Trophoblast cell (in vitro differentiated cells and primary cell): ENCODE results near the gene AUTS2.

Experiments used
- DNase-seq, 2 donors: peaks; one replicate each; pipeline ENCODE4 v3.0.0-alpha.2; 2016
- H2AFZ ChIP-seq: 2 replicates; pipeline ENCODE4 v1.6.1; 2013; ENCODE audit warnings: low read length, moderate library complexity, mild to moderate bottlenecking; ENCODE audit not compliant: insufficient read depth, poor library complexity
- H2AK5ac ChIP-seq: 2 replicates; pipeline ENCODE4 v1.6.1; 2013; ENCODE audit warnings: mild to moderate bottlenecking, low read length
- H2BK120ac ChIP-seq: 2 replicates; pipeline ENCODE4 v1.6.1; 2013; ENCODE audit warnings: low read length, mild to moderate bottlenecking, moderate library complexity; ENCODE audit not compliant: insufficient read depth, poor library complexity
- H2BK12ac ChIP-seq: 2 replicates; pipeline ENCODE4 v1.6.1; 2013; ENCODE audit warnings: mild to moderate bottlenecking, low read length, moderate library complexity
- H2BK5ac ChIP-seq: 2 replicates; pipeline ENCODE4 v1.6.1; 2013; ENCODE audit warnings: low read length, low read depth, moderate library complexity, mild to moderate bottlenecking; ENCODE audit not compliant: poor library complexity
- H3K14ac ChIP-seq: 2 replicates; pipeline ENCODE4 v1.6.1; 2013; ENCODE audit warnings: mild to moderate bottlenecking, low read length
- H3K18ac ChIP-seq: 2 replicates; pipeline ENCODE4 v1.6.1; 2013; ENCODE audit warnings: mild to moderate bottlenecking, low read length
- H3K23ac ChIP-seq: 2 replicates; pipeline ENCODE4 v1.6.1; 2013; ENCODE audit warnings: low read length
- H3K27ac ChIP-seq: 2 replicates; pipeline ENCODE4 v1.5.1; 2013; ENCODE audit warnings: low read depth, mild to moderate bottlenecking, inconsistent platforms, low read length, moderate library complexity
- H3K27me3 ChIP-seq: 2 replicates; pipeline ENCODE4 v1.6.1; 2013; ENCODE audit warnings: inconsistent platforms, mild to moderate bottlenecking, low read length, moderate library complexity; ENCODE audit not compliant: insufficient read depth
- H3K36me3 ChIP-seq, 2 experiments: 1 replicate in 1 of 2; 2 replicates in 1 of 2; pipeline ENCODE4 v1.6.1; 2013; ENCODE audit warnings: low read length in 2 of 2, mild to moderate bottlenecking in 2 of 2, moderate library complexity in 1 of 2; ENCODE audit not compliant: insufficient read depth in 2 of 2, control insufficient read depth in 1 of 2
- H3K4ac ChIP-seq: 2 replicates; pipeline ENCODE4 v1.6.1; 2013; ENCODE audit warnings: low read depth, mild to moderate bottlenecking, low read length, moderate library complexity
- H3K4me1 ChIP-seq, 2 experiments: 1 replicate in 1 of 2; 2 replicates in 1 of 2; pipeline ENCODE4 v1.6.1; 2013; ENCODE audit warnings: low read length in 2 of 2, mild to moderate bottlenecking in 2 of 2, moderate library complexity in 1 of 2; ENCODE audit not compliant: insufficient read depth in 2 of 2, control insufficient read depth in 1 of 2
- H3K4me2 ChIP-seq: 2 replicates; pipeline ENCODE4 v1.6.1; 2013; ENCODE audit warnings: inconsistent platforms, mild to moderate bottlenecking, low read length, moderate library complexity
- H3K4me3 ChIP-seq: 2 replicates; pipeline ENCODE4 v1.5.1; 2013; ENCODE audit warnings: mild to moderate bottlenecking, low read depth, low read length, inconsistent platforms
- H3K79me1 ChIP-seq: one replicate; pipeline ENCODE4 v1.6.1; 2013; ENCODE audit warnings: low read length
- H3K79me2 ChIP-seq: 2 replicates; pipeline ENCODE4 v1.6.1; 2013; ENCODE audit warnings: low read length, mild to moderate bottlenecking; ENCODE audit not compliant: control insufficient read depth, insufficient read depth, poor library complexity
- H3K9ac ChIP-seq: 2 replicates; pipeline ENCODE4 v1.6.1; 2013; ENCODE audit warnings: mild to moderate bottlenecking, low read length
- H3K9me3 ChIP-seq: 2 replicates; pipeline ENCODE4 v1.6.1; 2013; ENCODE audit warnings: low read depth, mild to moderate bottlenecking, control low read depth, inconsistent platforms, low read length; ENCODE audit not compliant: insufficient read depth
- H4K12ac ChIP-seq: 2 replicates; pipeline ENCODE4 v1.6.1; 2013; ENCODE audit warnings: low read depth, mild to moderate bottlenecking, low read length, moderate library complexity
- H4K8ac ChIP-seq: 2 replicates; pipeline ENCODE4 v1.6.1; 2013; ENCODE audit warnings: low read depth, mild to moderate bottlenecking, low read length, moderate library complexity
- H4K91ac ChIP-seq: one replicate; pipeline ENCODE4 v1.6.1; 2013; ENCODE audit warnings: low read depth, mild to moderate bottlenecking, low read length, moderate library complexity
- WGBS: extraction: QIAGEN DNeasy Blood & Tissue Kit; methylation state at CpG from one replicate; pipeline ENCODE4 v1.1.7; 2013; ENCODE audit warnings: missing lambda C conversion rate; ENCODE audit not compliant: insufficient read length, insufficient coverage; ENCODE audit errors: extremely low coverage; 5-methylcytosine and 5-hydroxymethylcytosine counted together

Gene AUTS2

GRCh38 chr7:69622960-69623359 is 24.7 kb downstream of the AUTS2 start:
- no peak overlapping the region for H2BK12ac ChIP-seq
- no peak overlapping the region for H4K12ac ChIP-seq
- no peaks in the 10 kb centered on the region for H3K79me2 ChIP-seq
- H2BK5ac ChIP-seq: no peak overlapping the region
- no peak overlapping the region for H3K4me3 ChIP-seq
- H3K18ac ChIP-seq: no peak overlapping the region
- no peak overlapping the region for H3K27ac ChIP-seq
- H3K36me3 ChIP-seq: no peaks in the 10 kb centered on the region
- H2AFZ ChIP-seq: no peak overlapping the region
- no peak overlapping the region for H3K9ac ChIP-seq
- H3K27me3 ChIP-seq: no peaks in the 10 kb centered on the region
- no peak for DNase-seq
- no peak overlapping the region for H4K91ac ChIP-seq
- H4K8ac ChIP-seq: no peak overlapping the region
- H3K4me2 ChIP-seq: no peak overlapping the region
- no peak overlapping the region for H3K14ac ChIP-seq
- no peak overlapping the region for H3K4ac ChIP-seq
- no peak overlapping the region for H3K23ac ChIP-seq
- H3K79me1 ChIP-seq: no peaks in the 10 kb centered on the region
- no peak overlapping the region for H2BK120ac ChIP-seq
- H3K4me1 ChIP-seq: peaks cover 0 to 7% of the 10 kb centered on the region in 2 experiments
- no CpG with 5 or more reads among the region's 3 CpGs for WGBS
- H3K9me3 ChIP-seq: no peaks in the 10 kb centered on the region
- no peak overlapping the region for H2AK5ac ChIP-seq

- no peaks in the 10 kb centered on the region for H3K79me1 ChIP-seq
- H2BK5ac ChIP-seq: no peak overlapping the region
- no peak overlapping the region for H2BK12ac ChIP-seq
- H3K4me1 ChIP-seq: peaks cover 0 to 7% of the 10 kb centered on the region in 2 experiments
- H3K79me2 ChIP-seq: no peaks in the 10 kb centered on the region
- H3K9me3 ChIP-seq: no peaks in the 10 kb centered on the region
- no peak overlapping the region for H3K4me2 ChIP-seq
- H3K14ac ChIP-seq: no peak overlapping the region
- no peak overlapping the region for H3K4me3 ChIP-seq
- H3K9ac ChIP-seq: no peak overlapping the region
- no peak overlapping the region for H4K12ac ChIP-seq
- H4K8ac ChIP-seq: no peak overlapping the region
- no peak overlapping the region for H2BK120ac ChIP-seq
- H3K27me3 ChIP-seq: no peaks in the 10 kb centered on the region
- H2AFZ ChIP-seq: no peak overlapping the region
- no peak overlapping the region for H3K18ac ChIP-seq
- H3K4ac ChIP-seq: no peak overlapping the region
- no peaks in the 10 kb centered on the region for H3K36me3 ChIP-seq
- DNase-seq: no peak
- no peak overlapping the region for H3K23ac ChIP-seq
- no peak overlapping the region for H4K91ac ChIP-seq
- H2AK5ac ChIP-seq: no peak overlapping the region
- no peak overlapping the region for H3K27ac ChIP-seq
- no CpG with 5 or more reads among the region's 8 CpGs for WGBS
Observed at GRCh38 chr7:69624435-69625230, 26.4 kb downstream of the AUTS2 start.

GRCh38 chr7:69625238-69625637 is 27.0 kb downstream of the AUTS2 start:
- WGBS: no CpG with 5 or more reads among the region's 6 CpGs
- Histone ChIP-seq H3K79me2 (no peaks in the 10 kb centered on the region), H3K27me3 (no peaks in the 10 kb centered on the region), H2AFZ (no peak overlapping the region), H3K27ac (no peak overlapping the region), H2AK5ac (no peak overlapping the region), H3K9ac (no peak overlapping the region), H4K91ac (no peak overlapping the region), H3K18ac (no peak overlapping the region), H3K36me3 (no peaks in the 10 kb centered on the region), H4K12ac (no peak overlapping the region), H3K79me1 (no peaks in the 10 kb centered on the region), H3K14ac (no peak overlapping the region), H2BK5ac (no peak overlapping the region), H3K4ac (no peak overlapping the region), H3K9me3 (no peaks in the 10 kb centered on the region), H4K8ac (no peak overlapping the region), H3K4me2 (no peak overlapping the region), H3K4me3 (no peak overlapping the region), H3K23ac (no peak overlapping the region), H2BK12ac (no peak overlapping the region), H3K4me1 (peaks cover 0 to 7% of the 10 kb centered on the region in 2 experiments), H2BK120ac (no peak overlapping the region)
- DNase-seq: peak in 1 of 2 donors; percentile 10

GRCh38 chr7:69625798-69626197 is 27.5 kb downstream of the AUTS2 start:
- Histone ChIP-seq H3K79me1 (no peaks in the 10 kb centered on the region), H3K23ac (no peak overlapping the region), H3K9me3 (no peaks in the 10 kb centered on the region), H3K79me2 (no peaks in the 10 kb centered on the region), H3K36me3 (no peaks in the 10 kb centered on the region), H4K91ac (no peak overlapping the region), H2BK12ac (no peak overlapping the region), H3K4me2 (no peak overlapping the region), H3K27ac (no peak overlapping the region), H3K4me3 (no peak overlapping the region), H3K18ac (no peak overlapping the region), H3K27me3 (no peaks in the 10 kb centered on the region), H3K4ac (no peak overlapping the region), H4K12ac (no peak overlapping the region), H2BK5ac (no peak overlapping the region), H2AFZ (no peak overlapping the region), H2BK120ac (no peak overlapping the region), H4K8ac (no peak overlapping the region), H3K9ac (no peak overlapping the region), H3K14ac (no peak overlapping the region), H3K4me1 (peaks cover 0 to 7% of the 10 kb centered on the region in 2 experiments), H2AK5ac (no peak overlapping the region)
- DNase-seq: no peak
- no CpG with 5 or more reads among the region's 2 CpGs for WGBS
